AG04450 (cell line): ENCODE results near the gene BCAM. TPM values are rescaled to one million over a fixed set of nuclear protein-coding genes. Genes with fewer than 3 reads are reported as not detected.
A peak's percentile ranks its signal among the peaks of the same experiment; 100 is the strongest.

Experiments
- CTCF ChIA-PET: fragments of 300-600, 350-600 bp; formaldehyde crosslinking; extraction: SDS; loops from one replicate; lab custom pipeline; 2022; ENCODE audit warnings: antibody characterized with exemption, inconsistent platforms; lab: Charles Lee
- POLR2A ChIA-PET: fragments of 350-600 bp; formaldehyde crosslinking; extraction: SDS; loops from one replicate; lab custom pipeline; 2021; ENCODE audit warnings: antibody characterized with exemption, inconsistent platforms; lab: Yijun Ruan, JAX
- DNase-seq: peaks from one replicate; pipeline ENCODE4 v3.0.0-alpha.2; 2011; ENCODE audit warnings: low read depth, low spot score
- H3K27ac ChIP-seq: one replicate; pipeline ENCODE4 v1.5.1; 2012; ENCODE audit warnings: low read depth, low read length, control low read depth
- H3K27me3 ChIP-seq: one replicate; pipeline ENCODE4 v1.6.0; 2012; ENCODE audit warnings: low read length; ENCODE audit not compliant: control insufficient read depth, insufficient read depth
- H3K4me3 ChIP-seq: 2 replicates; pipeline ENCODE4 v1.5.1; 2011; ENCODE audit warnings: mild to moderate bottlenecking, low read depth, low read length, control low read depth
- H3K9me3 ChIP-seq: 2 replicates; pipeline ENCODE4 v1.5.1; 2012; ENCODE audit warnings: low read length; ENCODE audit not compliant: control insufficient read depth, insufficient read depth
- polyA plus RNA-seq: library from polyadenylated mRNA; depleted of rRNA; stranded (reverse); fragments of >200 nt; gene quantifications from 2 replicates; pipeline ENCODE4 v1.2.3, GENCODE V29; 2011
- TF ChIP-seq, protein P1 (sequence below): IDR thresholded peaks from 2 replicates; pipeline ENCODE4 v1.5.1; 2011; ENCODE audit warnings: low read depth, low read length, control low read depth, inconsistent platforms

Gene BCAM
- polyA plus RNA-seq, 1 experiment: 8.4 TPM

DNA sequence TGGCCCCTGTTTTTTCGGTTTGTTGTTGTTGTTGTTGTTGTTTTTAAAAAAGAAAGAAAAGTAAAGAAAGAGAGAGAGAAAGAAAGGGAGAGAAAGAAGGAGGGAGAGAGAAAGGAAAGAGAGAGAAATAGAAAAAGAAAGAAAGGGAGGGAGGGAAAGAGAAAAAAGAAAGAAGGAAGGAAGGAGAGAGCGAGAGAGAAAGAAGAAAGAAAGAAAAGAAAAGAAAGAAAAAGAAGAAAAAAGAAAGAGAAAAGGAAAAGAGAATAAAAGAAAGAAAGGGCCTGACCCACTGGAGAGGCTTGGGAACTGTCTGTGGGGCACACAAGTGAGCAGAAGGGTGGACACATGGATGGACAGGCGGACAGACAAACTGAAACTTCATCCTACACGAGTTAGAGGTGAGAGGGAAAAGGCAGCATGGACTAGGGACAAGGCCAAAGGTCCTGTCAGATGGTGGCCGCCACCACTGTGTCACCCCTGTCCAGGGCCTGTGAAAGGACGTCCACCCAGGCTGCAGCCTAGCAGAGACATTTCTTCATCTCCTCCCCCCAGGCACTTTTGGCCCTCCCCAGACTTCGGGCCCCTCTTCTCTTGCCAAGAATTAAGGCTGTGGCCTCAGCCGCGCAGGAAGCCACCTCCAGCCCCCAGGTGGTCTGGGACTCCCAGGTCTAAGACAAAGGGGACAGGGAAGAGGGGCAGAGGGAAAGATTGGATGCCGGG is 9.1 kb upstream of the BCAM start:
- TF ChIP-seq, protein P1, sequence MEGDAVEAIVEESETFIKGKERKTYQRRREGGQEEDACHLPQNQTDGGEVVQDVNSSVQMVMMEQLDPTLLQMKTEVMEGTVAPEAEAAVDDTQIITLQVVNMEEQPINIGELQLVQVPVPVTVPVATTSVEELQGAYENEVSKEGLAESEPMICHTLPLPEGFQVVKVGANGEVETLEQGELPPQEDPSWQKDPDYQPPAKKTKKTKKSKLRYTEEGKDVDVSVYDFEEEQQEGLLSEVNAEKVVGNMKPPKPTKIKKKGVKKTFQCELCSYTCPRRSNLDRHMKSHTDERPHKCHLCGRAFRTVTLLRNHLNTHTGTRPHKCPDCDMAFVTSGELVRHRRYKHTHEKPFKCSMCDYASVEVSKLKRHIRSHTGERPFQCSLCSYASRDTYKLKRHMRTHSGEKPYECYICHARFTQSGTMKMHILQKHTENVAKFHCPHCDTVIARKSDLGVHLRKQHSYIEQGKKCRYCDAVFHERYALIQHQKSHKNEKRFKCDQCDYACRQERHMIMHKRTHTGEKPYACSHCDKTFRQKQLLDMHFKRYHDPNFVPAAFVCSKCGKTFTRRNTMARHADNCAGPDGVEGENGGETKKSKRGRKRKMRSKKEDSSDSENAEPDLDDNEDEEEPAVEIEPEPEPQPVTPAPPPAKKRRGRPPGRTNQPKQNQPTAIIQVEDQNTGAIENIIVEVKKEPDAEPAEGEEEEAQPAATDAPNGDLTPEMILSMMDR: no peak
- ChIA-PET POLR2A (no interaction called here), CTCF (interaction anchor here (1.3 kb wide), 1 partner anchor 46 kb away, joined by 5 read pairs; the partner anchor contains the start of gene NECTIN2)
- Histone ChIP-seq H3K4me3 (no peak overlapping the region), H3K9me3 (peaks cover 6% of the 10 kb centered on the region), H3K27me3 (no peaks in the 10 kb centered on the region), H3K27ac (no peak overlapping the region)
- no peak for DNase-seq

DNA sequence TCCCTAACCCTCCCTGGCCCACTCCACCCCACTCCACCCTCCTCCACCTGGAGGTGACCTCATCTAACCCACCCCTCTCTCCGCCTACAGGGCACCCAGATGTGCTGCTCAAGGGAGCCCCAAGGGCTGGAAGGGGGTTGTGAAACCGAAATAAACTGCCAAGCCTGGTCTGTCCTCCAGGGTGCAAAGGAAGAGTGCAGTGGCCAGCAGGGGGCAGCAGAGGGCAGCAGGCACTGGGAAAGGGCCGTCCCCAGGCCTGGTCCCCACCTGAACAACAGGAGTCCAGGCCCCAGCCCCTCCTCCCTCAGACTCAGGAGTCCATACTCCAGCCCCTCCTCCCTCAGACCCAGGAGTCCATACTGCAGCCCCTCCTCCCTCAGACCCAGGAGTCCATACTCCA is 8.4 kb upstream of the BCAM start:
- POLR2A ChIA-PET: no interaction called here
- Histone ChIP-seq H3K4me3 (no peak overlapping the region), H3K27me3 (no peaks in the 10 kb centered on the region), H3K9me3 (peaks cover 6% of the 10 kb centered on the region), H3K27ac (no peak overlapping the region)
- CTCF ChIA-PET: no interaction called here
- peak; percentile 33 for DNase-seq
- TF ChIP-seq, protein P1: peak; percentile 97

DNA sequence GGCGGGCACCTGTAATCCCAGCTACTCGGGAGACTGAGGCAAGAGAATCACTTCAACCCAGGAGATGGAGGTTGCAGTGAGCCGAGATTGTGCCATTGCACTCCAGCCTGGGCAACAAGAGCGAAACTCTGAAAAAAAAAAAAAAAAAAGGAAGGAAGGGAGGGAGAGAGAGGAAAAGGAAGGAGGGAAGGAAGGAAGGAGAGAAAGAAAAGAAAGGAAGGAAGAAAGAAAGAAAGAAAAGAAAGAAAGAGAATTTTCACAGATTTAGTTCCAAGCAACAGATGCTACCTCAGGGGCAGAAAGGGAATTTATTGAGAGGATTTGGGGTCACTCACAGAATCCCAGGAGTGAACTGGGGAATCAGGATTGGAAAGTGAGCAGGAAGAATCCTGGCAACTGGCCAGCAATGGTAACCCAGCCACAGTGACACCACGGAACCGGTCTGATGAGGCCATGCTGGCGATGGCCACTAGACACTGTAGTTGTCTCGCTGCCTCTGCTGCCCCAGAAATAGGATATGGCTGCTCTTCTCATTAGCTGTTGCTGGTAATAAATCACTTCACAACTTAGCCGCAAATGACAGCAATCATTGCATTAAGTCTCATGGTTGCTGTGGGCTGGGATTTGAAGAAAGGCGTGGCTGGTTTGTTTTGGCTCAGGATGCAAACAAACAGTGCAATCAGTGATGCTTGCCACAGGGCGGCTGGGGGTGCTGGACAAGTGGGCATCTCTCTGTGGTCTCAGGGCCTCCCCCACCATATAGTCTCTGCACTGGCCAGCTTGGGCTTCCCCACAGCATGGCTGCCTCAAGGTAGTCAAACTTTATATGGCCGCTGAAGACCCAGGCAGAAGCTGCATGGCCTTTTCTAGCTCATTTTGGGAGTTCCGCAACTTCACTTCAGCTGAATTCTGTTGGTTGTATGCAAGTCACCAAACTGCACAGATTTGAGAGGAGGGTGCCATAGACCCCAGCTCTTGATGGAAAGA is 5.2 kb upstream of the BCAM start:
- CTCF ChIA-PET: interaction anchor here (0.8 to 1.6 kb wide), 5 partner anchors 9 to 233 kb away, joined by 3 to 5 read pairs (median 3); no protein-coding TSS in a partner anchor
- no peak overlapping the region for H3K4me3 ChIP-seq
- no peak for DNase-seq

DNA sequence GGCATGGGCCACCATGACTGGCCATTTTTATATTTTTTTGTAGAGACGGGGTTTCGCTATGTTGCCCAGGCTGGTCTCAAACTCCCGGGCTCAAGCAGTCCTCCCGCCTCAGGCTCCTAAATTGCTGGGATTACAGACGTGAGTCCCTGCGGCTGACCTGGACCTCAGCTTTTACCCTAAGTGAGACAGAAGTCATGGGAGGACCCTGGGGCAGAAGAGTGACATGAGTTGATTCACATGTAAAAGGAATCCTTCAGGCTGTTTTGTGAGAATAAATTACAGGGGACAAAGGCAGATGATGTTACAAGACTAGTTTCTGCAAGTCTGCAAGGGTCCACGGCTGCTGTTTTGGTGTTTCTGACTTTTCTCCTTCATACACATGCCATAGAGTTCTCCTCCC is 2.6 kb upstream of the BCAM start:
- CTCF ChIA-PET: interaction anchor here (0.6 to 1.8 kb wide), 4 partner anchors 22 to 40 kb away, joined by 3 to 7 read pairs (median 6); partner anchors contain the start of gene NECTIN2
- POLR2A ChIA-PET: interaction anchor here (1.0 kb wide), 1 partner anchor 35 kb away, joined by 4 read pairs; no protein-coding TSS in a partner anchor
- Histone ChIP-seq H3K4me3 (no peak overlapping the region), H3K27ac (no peak overlapping the region), H3K27me3 (peaks cover 3% of the 10 kb centered on the region), H3K9me3 (peaks cover 6% of the 10 kb centered on the region)
- TF ChIP-seq, protein P1: no peak
- no peak for DNase-seq

More for the DNA sequence above, 5.2 kb upstream of the BCAM start:
- Histone ChIP-seq H3K9me3 (peaks cover 6% of the 10 kb centered on the region), H3K27ac (no peak overlapping the region), H3K27me3 (peaks cover 3% of the 10 kb centered on the region)
- POLR2A ChIA-PET: no interaction called here
- TF ChIP-seq, protein P1: no peak
